Lung microvascular endothelial cell (primary cell): ENCODE results near the gene SF1. TPM values are rescaled to one million over a fixed set of nuclear protein-coding genes. Genes with fewer than 3 reads are reported as not detected.

Experiments used
- DNase-seq, 2 donors: peaks; one replicate each; pipeline versions ENCODE4 v3.0.0 to v3.0.0-alpha.2; 2010; ENCODE audit warnings: low read depth in 2 of 2
- total RNA-seq: library from RNA; depleted of rRNA; stranded (reverse); fragments of >200 nt; gene quantifications from 2 replicates; pipeline ENCODE4 v1.2.1, GENCODE V29; 2014

The SF1 gene
- total RNA-seq, 1 donor from 2014 or later, result 63.7 TPM

DNA sequence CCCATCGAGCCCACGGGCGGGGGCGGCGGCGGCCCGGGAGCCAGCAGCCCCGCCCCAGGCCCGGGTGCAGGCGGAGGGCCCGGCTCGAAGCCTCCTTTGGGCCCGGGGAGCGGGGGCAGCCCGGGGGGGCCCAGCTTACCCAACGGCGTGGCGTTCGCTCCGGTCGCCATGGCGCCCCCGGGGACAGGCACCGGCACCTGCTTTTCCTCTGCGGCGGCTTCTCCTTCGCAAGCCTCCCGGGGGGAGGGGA is 194 bp downstream of the SF1 start:
- DNase-seq, result no peak

DNA sequence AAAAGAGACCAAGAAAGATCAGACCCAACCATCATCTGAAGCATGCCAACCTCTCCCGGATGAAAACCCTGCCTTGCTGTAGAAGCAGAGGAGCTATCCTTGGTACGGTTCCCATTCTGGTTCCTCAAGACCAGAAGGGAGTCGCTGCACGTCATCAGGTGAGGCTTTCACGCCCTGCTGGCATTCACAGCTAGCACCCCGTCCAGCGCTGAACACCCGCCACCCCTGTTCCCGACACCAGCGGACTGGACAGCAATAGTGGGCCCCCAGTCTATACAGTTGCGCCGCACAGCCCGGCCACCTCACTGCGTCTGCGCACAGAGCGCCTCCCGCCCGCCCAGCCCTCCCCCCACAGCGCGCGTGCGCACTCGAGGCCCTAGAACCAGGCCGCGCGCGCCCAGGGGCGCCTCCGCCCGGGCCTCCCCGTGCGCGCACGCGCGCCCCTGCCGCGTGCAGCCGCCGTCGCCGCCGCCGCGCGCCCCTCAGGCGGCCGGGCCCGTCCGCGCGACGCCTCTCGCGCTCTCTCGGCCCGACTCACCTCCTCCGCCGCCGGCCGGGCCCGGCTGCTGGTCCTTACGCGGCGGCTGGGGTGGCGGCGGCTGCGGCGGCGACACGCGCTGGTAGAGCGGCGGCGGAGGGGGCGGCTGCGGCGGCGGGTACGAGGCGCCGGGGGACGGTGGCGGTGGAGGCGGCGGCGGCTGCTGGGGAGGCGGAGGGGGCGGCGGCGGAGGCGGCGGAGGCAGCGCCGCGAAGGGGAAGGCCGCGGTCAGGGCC is 706 bp downstream of the SF1 start:
- DNase-seq, result peak; percentile 84 to 90

- no peak for DNase-seq
These were observed 1.5 kb downstream of the SF1 start for GRCh38 chr11:64776875-64777274.

- no peak for DNase-seq
These were observed 1.9 kb downstream of the SF1 start for GRCh38 chr11:64776425-64776824.

GRCh38 chr11:64774144-64774543 is 4.2 kb downstream of the SF1 start:
- DNase-seq, result no peak

GRCh38 chr11:64772303-64773018 is 5.9 kb downstream of the SF1 start:
- peak in 1 of 2 donors; percentile 61 for DNase-seq

GRCh38 chr11:64771861-64772260 is 6.5 kb downstream of the SF1 start:
- DNase-seq, result no peak

GRCh38 chr11:64770120-64770519 is 8.2 kb downstream of the SF1 start:
- DNase-seq, result no peak

- no peak for DNase-seq
These were observed 9.1 kb downstream of the SF1 start for GRCh38 chr11:64769283-64769682.

DNA sequence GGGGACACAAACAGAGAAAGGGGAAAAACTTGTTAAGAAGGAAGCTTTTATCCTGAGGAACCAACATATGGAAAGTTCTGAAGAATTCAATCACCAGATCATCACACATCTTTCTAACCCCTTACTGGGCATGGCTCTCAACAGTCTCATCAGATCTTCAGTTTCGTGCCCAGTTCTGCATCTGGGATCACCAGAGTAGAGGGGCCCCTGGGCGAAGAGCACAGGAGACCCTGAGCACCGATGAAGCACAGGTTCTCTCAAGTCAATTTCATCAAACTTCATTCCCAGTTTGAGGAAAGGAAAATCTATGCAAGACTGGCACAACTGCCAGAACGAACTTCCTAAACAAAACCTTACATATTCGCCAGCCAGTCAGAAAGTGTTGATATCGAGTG is 10.0 kb downstream of the SF1 start:
- no peak for DNase-seq

GRCh38 chr11:64767344-64768299 is 10.7 kb downstream of the SF1 start:
- peak; percentile 75 to 84 for DNase-seq

DNA sequence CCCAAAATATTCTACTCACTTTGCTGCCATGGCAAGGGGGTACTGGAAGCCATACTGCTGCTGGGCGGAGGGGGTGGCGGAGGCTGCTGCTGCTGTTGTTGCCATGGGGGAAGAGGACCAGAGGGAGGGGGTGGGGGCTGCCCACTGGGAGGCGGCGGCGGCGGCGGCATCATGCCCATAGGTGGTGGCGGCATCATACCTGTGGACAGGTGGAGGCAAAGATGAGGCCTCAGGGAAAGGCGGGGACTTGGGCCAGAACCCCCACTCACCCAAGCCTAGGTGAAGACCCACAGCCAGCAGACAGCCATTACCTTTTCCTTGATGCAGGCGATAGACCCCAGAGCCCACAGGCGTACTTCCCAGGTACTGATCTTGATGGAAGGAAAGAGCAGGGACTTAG is 11.5 kb downstream of the SF1 start:
- no peak for DNase-seq

- no peak for DNase-seq
These were observed 12.3 kb downstream of the SF1 start for GRCh38 chr11:64765851-64766665.

GRCh38 chr11:64765291-64765850 is 13.0 kb downstream of the SF1 start:
- DNase-seq, result no peak

DNA sequence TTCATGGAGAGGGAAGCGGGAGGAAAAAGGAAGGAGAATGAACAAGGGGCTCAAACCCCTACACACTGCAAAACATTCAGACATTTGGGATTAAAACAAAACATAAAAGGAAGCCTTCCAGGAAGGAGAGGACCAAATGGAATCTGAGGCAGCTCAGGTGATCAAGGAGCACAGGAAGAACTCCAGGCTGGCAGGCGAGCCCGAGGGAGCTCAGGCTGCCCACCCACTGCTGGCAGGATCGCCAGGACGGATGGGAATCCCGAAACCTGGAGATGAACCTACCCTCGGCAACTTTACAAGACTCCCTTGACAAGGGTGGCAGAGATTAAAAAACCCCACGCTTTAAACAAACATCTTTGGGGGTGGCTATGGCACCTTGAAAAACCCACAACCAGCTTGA is 13.6 kb downstream of the SF1 start:
- no peak for DNase-seq

DNA sequence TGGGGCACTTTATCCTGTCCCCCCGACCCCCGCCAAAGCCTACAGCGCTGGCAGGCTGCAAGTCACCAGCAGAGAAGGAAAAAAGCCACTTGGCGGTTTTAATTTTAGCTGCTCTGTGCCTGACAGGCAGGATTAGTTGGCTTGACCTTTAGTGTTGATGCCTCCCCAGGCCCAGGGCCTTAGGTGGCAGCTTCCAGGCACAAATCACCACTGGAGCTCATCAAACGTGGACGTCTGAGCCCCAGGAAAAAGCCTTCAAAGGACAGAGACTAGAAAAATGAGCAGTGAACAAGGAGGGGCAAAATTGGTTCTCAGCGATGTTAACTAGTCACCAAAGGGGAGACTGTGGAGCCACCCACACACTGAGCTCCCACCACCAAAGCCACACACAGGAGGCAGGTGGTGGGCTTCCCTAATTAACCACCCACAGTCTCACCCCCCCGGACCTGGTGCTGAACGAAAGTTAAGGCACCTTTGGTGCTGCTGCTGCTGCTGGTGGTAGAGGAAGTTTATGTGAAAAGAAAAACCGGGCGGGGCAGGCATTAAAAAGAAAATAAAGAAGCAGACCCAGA is 14.2 kb downstream of the SF1 start:
- DNase-seq, result no peak

- DNase-seq, result no peak
These were observed 14.8 kb downstream of the SF1 start for GRCh38 chr11:64763526-64764039.

DNA sequence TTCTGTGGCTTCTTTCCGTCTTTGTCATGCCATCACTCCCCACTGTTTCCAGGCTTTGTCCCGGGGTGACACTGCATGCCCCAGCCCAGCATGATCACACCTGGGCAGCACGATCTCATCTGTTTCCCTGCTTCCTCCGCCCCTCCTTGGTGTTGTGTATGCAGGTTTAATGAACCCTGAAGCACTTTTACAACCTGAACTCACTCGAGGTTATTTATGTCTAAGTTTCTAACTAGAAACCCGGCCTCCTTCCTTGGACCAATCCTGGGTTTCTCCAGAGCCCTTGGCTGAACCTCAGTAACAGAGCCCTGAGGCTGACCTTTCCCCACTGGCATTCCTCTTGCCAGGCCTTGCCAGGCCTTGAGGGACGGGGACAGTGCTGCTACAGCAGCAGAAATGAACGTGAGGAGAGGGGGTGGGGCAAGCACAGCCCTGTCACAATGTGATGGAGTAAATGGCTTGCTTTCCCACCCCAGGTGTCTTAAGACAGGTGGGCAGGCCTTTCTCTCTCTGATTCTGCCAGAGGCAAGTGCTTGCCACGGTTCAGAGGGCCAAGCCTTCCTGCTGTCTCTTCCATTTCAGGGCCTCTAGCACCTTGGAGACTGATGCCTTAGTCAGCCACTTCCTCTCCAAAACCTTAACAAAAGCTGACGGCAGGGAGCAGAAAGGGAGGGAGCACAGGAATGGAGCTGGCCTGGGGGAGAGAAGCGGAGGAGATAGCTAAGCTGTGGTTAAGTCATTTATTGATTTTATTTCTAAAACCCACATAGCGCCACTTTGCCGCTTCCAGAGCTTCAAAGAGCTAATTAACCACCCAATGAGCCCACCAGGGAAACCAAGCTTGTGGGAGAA is 15.4 kb downstream of the SF1 start:
- DNase-seq, result peak in 1 of 2 donors; percentile 86

- no peak for DNase-seq
These were observed 16.1 kb downstream of the SF1 start for GRCh38 chr11:64762277-64762673.
